ENCODE results near the gene RNF111. TPM values are rescaled to one million over a fixed set of nuclear protein-coding genes. Genes with fewer than 3 reads are reported as not detected.

Gene RNF111
- total and polyA plus RNA-seq, 2 of the 13 experiments (the other 11 are each of a cell fraction or from before 2014, with no cell fraction given): 12.1 to 23.1 TPM

DNA sequence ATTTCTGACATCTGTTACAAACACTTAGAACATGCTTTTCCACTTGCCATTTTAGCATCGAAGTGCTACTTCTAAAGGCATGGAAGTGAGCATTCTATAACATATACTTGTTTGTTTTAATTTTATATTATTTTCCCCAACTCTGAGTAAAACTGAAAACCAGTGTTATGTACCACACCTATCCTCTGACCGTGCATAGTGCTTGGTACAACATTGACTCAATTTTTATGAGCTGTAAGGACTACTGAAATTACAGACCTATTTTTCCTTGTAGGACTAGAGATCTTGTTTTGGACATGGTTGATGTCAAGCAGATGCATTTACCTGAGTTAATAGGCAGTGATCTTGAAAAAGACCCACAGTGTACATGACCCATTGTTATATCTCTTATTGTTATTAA lies 66.0 kb downstream of the RNF111 start (continued):
- TF ChIP-seq TCF12 (IDR thresholded peaks at IDR 0.05) (no peak), TCF12 (CRISPR knock-in tag; IDR thresholded peaks at IDR 0.05) (no peak), CC2D1A (CRISPR knock-in tag; IDR thresholded peaks at IDR 0.05) (no peak), ZNF543 (CRISPR knock-in tag; IDR thresholded peaks at IDR 0.05) (no peak), RNF219 (CRISPR knock-in tag; IDR thresholded peaks at IDR 0.05) (no peak), FUBP1 (CRISPR knock-in tag; IDR thresholded peaks at IDR 0.05; ENCODE audit: borderline replicate concordance) (no peak), NAIF1 (CRISPR knock-in tag; IDR thresholded peaks at IDR 0.05; ENCODE audit: borderline replicate concordance) (no peak), ZNF326 (CRISPR knock-in tag; IDR thresholded peaks at IDR 0.05; ENCODE audit: borderline replicate concordance) (no peak), SRSF4 (IDR thresholded peaks at IDR 0.05; ENCODE audit: low read depth, low read length, poor library complexity, severe bottlenecking) (no peak), ZNF329 (CRISPR knock-in tag; IDR thresholded peaks at IDR 0.05; ENCODE audit: low read depth) (no peak), ZNF367 (CRISPR knock-in tag; IDR thresholded peaks at IDR 0.05; ENCODE audit: borderline replicate concordance) (no peak)
- TF ChIP-seq, protein P1, sequence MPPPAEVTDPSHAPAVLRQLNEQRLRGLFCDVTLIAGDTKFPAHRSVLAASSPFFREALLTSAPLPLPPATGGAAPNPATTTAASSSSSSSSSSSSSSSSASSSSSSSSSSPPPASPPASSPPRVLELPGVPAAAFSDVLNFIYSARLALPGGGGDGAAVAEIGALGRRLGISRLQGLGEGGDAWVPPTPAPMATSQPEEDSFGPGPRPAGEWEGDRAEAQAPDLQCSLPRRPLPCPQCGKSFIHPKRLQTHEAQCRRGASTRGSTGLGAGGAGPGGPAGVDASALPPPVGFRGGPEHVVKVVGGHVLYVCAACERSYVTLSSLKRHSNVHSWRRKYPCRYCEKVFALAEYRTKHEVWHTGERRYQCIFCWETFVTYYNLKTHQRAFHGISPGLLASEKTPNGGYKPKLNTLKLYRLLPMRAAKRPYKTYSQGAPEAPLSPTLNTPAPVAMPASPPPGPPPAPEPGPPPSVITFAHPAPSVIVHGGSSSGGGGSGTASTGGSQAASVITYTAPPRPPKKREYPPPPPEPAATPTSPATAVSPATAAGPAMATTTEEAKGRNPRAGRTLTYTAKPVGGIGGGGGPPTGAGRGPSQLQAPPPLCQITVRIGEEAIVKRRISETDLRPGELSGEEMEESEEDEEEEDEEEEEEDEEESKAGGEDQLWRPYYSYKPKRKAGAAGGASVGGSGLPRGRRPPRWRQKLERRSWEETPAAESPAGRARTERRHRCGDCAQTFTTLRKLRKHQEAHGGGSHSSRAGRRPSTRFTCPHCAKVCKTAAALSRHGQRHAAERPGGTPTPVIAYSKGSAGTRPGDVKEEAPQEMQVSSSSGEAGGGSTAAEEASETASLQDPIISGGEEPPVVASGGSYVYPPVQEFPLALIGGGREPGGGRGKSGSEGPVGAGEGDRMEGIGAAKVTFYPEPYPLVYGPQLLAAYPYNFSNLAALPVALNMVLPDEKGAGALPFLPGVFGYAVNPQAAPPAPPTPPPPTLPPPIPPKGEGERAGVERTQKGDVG (CRISPR knock-in tag; IDR thresholded peaks at IDR 0.05; ENCODE audit: borderline replicate concordance): no peak
